OCI-LY7 (cell line): ENCODE measurements around the gene SUPT4H1.

Experiments used
- EZH2phosphoT487 ChIP-seq: fragments of 200-600 bp; sonication (generic); IDR thresholded peaks from 2 replicates; pipeline ENCODE4 v1.6.1; 2018; ENCODE audit warnings: low read depth, borderline replicate concordance, mild to moderate bottlenecking, mixed run types, antibody characterized with exemption, low read length, moderate library complexity, mixed read lengths
- TF ChIP-seq, protein P1 (sequence below): fragments of 200-600 bp; sonication (generic); conservative IDR thresholded peaks from 2 replicates; pipeline ENCODE4 v1.5.1; 2014; ENCODE audit warnings: mild to moderate bottlenecking, antibody characterized with exemption, low read length, moderate library complexity, mixed read lengths

DNA sequence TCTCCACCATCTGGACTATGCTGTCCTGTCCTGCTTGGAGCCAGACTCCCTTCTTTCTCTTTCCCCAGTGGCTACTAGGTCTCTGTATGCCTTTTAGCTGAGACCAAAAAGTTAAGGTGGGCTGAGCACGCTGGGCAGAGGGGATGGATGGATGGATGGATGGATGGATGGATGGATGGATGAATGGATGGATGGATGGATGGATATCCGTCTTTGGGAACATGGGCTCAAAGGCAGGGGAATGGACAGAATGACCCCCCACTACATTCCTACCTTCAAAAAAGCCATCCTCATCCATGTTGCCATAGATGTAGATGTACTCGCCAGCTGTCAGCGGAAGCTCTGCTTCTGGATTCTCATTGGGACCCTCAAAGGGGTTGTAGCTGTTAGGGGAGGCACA, 36.3 kb downstream of the SUPT4H1 start:
- TF ChIP-seq, protein P1, sequence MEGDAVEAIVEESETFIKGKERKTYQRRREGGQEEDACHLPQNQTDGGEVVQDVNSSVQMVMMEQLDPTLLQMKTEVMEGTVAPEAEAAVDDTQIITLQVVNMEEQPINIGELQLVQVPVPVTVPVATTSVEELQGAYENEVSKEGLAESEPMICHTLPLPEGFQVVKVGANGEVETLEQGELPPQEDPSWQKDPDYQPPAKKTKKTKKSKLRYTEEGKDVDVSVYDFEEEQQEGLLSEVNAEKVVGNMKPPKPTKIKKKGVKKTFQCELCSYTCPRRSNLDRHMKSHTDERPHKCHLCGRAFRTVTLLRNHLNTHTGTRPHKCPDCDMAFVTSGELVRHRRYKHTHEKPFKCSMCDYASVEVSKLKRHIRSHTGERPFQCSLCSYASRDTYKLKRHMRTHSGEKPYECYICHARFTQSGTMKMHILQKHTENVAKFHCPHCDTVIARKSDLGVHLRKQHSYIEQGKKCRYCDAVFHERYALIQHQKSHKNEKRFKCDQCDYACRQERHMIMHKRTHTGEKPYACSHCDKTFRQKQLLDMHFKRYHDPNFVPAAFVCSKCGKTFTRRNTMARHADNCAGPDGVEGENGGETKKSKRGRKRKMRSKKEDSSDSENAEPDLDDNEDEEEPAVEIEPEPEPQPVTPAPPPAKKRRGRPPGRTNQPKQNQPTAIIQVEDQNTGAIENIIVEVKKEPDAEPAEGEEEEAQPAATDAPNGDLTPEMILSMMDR, result no peak
- TF ChIP-seq EZH2phosphoT487, result no peak
